GM18508 (cell line): ENCODE data around the gene IL3RA.
"Not testable (repeated sequence)": the region's sequence is repeated elsewhere in the genome, so short reads cannot be mapped to it uniquely, and the experiment has no call there.

Experiments
- ATAC-seq: cut with Tn5 transposase; IDR thresholded peaks from one replicate; pipeline ENCODE4 v1.9.1; 2021; ENCODE audit warnings: moderate number of reproducible peaks; ENCODE audit not compliant: insufficient read depth, unreplicated experiment

IL3RA gene

GRCh38 chrX:1327651-1328304, 8.8 kb upstream of the IL3RA start:
- no peak for ATAC-seq

DNA sequence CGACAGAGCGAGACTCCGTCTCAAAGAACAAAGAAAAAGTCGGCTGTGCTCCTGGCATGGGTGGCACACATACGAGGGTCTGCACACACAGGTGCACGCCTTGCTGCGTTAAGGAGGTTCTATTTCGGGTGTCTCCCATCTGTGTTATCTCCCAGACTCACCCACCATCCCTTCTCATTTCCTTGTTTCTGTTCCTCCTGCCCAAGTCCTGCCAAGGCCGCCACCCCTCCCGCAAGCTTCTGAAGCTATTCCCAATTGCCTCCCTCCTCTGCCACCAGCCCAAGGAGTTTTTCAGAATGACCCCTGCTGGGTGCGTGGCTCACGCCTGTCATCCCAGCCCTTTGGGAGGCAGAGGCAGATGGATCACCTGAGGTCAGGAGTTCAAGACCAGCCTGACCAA, 6.0 kb upstream of the IL3RA start:
- no peak for ATAC-seq

- ATAC-seq: not testable (repeated sequence)
These were observed 4.2 kb upstream of the IL3RA start for GRCh38 chrX:1332433-1332832.

- ATAC-seq: no peak
These were observed 1.7 kb upstream of the IL3RA start for GRCh38 chrX:1334854-1335253.

- ATAC-seq: no peak
These were observed 579 bp downstream of the IL3RA start for GRCh38 chrX:1336948-1337779.

GRCh38 chrX:1341545-1342184, 5.1 kb downstream of the IL3RA start:
- ATAC-seq: no peak

- not testable (repeated sequence) for ATAC-seq
These were observed 13.0 kb downstream of the IL3RA start for GRCh38 chrX:1349606-1350005.

GRCh38 chrX:1351981-1352714, 15.6 kb downstream of the IL3RA start:
- ATAC-seq: no peak

GRCh38 chrX:1354036-1355019, 17.7 kb downstream of the IL3RA start:
- ATAC-seq: no peak

DNA sequence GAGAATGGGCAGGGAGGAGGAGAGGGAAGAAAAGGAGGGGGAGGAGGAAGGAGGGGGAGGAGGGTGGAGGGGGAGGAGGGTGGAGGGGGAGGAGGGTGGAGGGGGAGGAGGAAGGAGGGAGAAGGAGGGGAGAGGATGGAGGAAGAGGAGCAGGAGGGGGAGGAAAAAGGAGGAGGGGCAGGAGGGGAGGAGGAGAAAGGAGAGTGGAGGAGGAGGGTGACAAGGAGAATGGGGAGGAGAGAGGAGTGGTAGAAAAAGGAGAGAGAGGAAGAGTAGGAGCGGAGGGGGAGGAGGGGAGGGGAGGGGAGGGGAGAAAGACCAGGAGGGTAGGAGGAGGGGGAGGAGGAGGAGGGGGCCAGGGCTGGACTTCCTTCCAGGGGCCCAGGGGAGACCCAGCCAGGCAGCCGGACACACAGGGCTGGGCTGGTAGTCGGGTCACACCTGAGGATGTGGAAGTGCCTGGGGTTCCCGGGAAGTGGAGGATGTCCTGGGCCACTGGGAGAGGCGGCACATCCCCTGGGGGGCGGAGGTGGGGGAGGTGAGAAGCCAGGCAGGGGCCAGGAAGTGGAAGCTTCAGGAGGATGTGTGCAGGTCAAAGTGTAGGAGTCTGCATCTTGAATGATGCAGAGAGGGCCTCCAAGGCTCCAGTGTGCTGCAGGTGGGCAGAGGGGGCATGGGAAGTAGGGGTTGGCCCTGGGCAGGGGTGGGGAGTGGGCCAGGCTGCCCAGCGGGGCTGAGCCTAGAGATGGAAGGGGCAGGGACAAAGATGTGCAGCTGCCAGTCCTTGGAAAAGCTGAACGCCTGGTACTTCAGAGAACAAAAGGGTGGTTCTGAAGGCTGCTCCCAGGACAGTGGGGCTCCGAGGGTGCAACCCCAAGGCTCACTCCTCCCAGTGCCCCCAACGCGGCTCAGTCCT, 18.8 kb downstream of the IL3RA start:
- no peak for ATAC-seq

- ATAC-seq: no peak
These were observed 21.4 kb downstream of the IL3RA start for GRCh38 chrX:1357993-1358392.

- ATAC-seq: no peak
These were observed 22.4 kb downstream of the IL3RA start for GRCh38 chrX:1358793-1359476.

DNA sequence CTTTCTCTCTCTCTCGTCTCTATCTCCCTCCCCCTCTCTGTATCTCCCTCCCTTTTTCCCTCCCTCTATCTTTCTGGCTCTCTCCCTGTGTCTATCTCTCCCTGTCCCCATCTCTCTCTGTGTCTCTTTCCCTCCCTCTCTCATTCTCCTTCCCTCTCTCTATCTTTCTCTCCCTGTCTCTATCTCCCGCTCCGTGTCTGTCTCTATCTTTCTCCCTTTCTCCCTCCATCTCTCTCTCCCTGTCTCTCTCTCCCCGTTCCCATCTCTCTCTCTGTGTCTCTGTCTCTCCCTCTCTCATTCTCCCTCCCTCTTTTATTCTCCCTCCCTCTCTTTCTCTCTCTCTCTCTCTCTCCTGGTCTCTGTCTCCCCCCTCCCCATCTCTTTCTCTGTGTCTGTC, 22.9 kb downstream of the IL3RA start:
- no peak for ATAC-seq

GRCh38 chrX:1360171-1360570, 23.6 kb downstream of the IL3RA start:
- no peak for ATAC-seq

DNA sequence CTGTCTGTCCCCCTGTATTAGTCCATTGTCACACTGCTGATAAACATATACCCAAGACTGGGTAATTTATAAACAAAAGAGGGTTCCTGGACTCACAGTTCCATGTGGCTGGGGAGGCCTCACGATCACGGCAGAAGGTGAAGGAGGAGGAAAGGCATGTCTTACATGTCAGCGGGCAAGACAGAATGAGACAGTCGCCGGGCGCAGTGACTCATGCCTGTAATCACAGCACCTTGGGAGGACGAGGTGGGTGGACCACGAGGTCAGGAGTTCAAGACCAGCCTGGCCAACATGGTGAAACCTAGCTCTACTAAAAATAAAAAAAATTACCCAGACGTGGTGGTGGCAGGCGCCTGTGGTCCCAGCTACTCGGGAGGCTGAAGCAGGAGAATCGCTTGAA, 24.7 kb downstream of the IL3RA start:
- no peak for ATAC-seq

- ATAC-seq: no peak
These were observed 25.3 kb downstream of the IL3RA start for GRCh38 chrX:1361910-1362309.

GRCh38 chrX:1366363-1366762, 29.8 kb downstream of the IL3RA start:
- ATAC-seq: not testable (repeated sequence)

DNA sequence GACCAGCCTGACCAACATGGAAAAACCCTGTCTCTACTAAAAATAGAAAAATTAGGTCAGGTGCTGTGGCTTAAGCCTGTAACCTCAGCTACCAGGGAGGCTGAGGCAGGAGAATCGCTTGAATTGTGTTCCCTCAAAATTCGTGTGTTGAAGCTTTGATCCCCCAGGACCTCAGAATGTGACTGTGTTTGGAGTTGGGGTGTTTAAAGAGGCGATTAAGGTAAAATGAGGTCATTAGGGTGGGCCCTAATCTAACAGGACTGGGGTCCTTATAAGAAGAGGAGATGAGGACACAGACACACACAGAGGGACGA, 31.8 kb downstream of the IL3RA start:
- no peak for ATAC-seq
